HG02623 (cell line): Measurements from ENCODE around the gene SPATA33.

Experiments used
- ATAC-seq: cut with Tn5 transposase; IDR thresholded peaks from one replicate; pipeline ENCODE4 v1.9.1; 2021; ENCODE audit warnings: moderate library complexity; ENCODE audit not compliant: unreplicated experiment

Gene SPATA33

GRCh38 chr16:89706518-89707260 lies 49.1 kb downstream of the SPATA33 start:
- ATAC-seq: no peak

GRCh38 chr16:89707695-89708094 lies 50.1 kb downstream of the SPATA33 start:
- ATAC-seq: no peak

GRCh38 chr16:89708481-89708931 lies 50.9 kb downstream of the SPATA33 start:
- ATAC-seq: no peak

GRCh38 chr16:89709166-89709565 lies 51.5 kb downstream of the SPATA33 start:
- ATAC-seq: no peak

GRCh38 chr16:89709716-89710432 lies 52.2 kb downstream of the SPATA33 start:
- no peak for ATAC-seq

GRCh38 chr16:89710709-89711564 lies 53.3 kb downstream of the SPATA33 start:
- ATAC-seq: no peak

GRCh38 chr16:89711601-89712273 lies 54.1 kb downstream of the SPATA33 start:
- ATAC-seq: no peak

GRCh38 chr16:89712274-89712781 lies 54.7 kb downstream of the SPATA33 start:
- no peak for ATAC-seq

GRCh38 chr16:89716493-89716892 lies 58.9 kb downstream of the SPATA33 start:
- no peak for ATAC-seq

- ATAC-seq: no peak
Measured at GRCh38 chr16:89716916-89717687, 59.5 kb downstream of the SPATA33 start.

GRCh38 chr16:89717688-89718505 lies 60.3 kb downstream of the SPATA33 start:
- ATAC-seq: no peak
